ENCODE measurements around the gene S1PR5. TPM values are rescaled to one million over a fixed set of nuclear protein-coding genes. Genes with fewer than 3 reads are reported as not detected.
A peak's percentile ranks its signal among the peaks of the same experiment; 100 is the strongest.

The S1PR5 gene
- total and polyA plus RNA-seq, 2 experiments from 2014 or later, result 4.6 to 8.0 TPM

DNA sequence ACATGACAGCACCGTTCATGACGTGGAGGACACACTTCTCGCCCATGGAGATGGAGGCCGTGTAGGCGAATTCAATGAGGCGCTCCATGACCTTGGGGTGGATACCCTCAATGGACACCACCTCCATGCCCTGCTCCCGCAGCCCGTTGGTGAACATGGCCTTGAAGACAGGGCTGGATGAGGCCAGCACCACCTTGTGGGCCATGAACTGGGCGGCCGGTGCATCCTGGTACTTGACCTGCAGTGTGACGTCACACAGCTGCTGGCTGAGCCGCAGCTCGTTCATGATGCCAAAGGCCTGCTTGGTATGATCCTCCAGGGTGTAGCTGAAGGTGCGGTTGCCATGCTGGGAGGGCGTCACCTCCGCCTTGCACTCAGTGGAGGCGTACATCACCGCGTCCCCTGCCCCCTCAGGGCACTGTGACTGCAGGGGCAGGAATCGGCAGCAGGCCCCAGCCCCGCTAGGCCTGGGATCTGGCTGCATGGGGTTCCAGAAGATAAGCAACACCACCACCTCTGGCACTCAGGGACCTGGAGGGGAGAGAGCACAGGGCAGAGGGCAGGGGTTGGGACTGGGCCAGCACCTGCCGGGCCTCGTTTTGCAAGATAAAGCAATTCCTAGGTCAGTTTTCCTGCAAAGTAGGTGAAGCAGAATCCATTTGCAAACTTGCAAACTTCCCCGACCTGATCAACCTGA, 17.5 kb downstream of the S1PR5 start:
- Histone ChIP-seq H3K79me2 (replicated peaks; ENCODE audit: insufficient read depth) (peaks cover 74% of the 10 kb centered on the region), H3K9me2 (ENCODE audit: insufficient read depth) (no peaks in the 10 kb centered on the region), H3K4me1 (ENCODE audit: insufficient read depth) (peaks cover 28% of the 10 kb centered on the region), H3K4me2 (peak overlapping the region; percentile 75), H3F3A (replicated peaks; ENCODE audit: low read depth) (peaks cover 21% of the 10 kb centered on the region), H3K36me3 (ENCODE audit: insufficient read depth) (peaks cover 24% of the 10 kb centered on the region; the same call in 1 of the 2 replicates), H3K27ac (ENCODE audit: low read depth) (no peak overlapping the region), H2AFZ (no peak overlapping the region), H4K20me1 (replicated peaks; ENCODE audit: insufficient read depth) (no peaks in the 10 kb centered on the region; the same call in 1 of the 2 replicates), H3K4me3 (no peak overlapping the region), H3K27me3 (ENCODE audit: insufficient read depth) (peaks cover 9% of the 10 kb centered on the region; the same call in 1 of the 2 replicates)
- Mint-ChIP-seq H3K27ac (peak overlapping the region; percentile 95), H3K27me3 (ENCODE audit: insufficient read depth, low read depth, poor library complexity) (peaks cover 20% of the 10 kb centered on the region), H3K4me3 (peak overlapping the region; percentile 67), H3K9me3 (peaks cover 4% of the 10 kb centered on the region; the same call in 1 of the 3 replicates), H3K4me1 (peaks cover 25% of the 10 kb centered on the region), H3K36me3 (ENCODE audit: low read depth) (peaks cover 57% of the 10 kb centered on the region)
- no peak for TF ChIP-seq ZNF331 (CRISPR knock-in tag; IDR thresholded peaks at IDR 0.05; ENCODE audit: low read depth)
- TF ChIP-seq CREB1 (CRISPR knock-in tag; IDR thresholded peaks at IDR 0.05; ENCODE audit: low read depth), result peak; percentile 42; the same call in 1 of the 2 replicates
- peak; percentile 53 for ATAC-seq
- DNase-seq (ENCODE audit: low spot score), result peak; percentile 70

DNA sequence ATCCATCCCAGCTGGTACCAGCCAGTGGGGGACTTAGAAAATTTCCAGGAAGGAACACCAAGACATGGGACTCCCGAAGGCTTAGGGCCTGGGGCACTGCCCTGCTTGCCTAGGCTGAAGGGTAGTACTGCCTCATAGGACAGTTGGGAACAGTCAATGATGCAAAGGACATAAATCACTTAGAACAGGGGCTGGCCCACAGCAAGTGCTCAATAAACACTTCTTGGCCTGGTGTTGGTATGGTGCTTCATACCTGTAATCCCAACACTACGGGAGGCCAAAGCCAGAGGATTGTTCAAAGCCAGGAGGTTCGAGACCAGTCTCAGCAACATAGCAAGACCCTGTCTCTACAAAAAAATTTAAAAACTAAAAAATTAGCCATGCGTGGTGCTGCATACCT, 19.9 kb downstream of the S1PR5 start:
- Histone ChIP-seq H3F3A (replicated peaks; ENCODE audit: low read depth) (peaks cover 14% of the 10 kb centered on the region), H4K20me1 (replicated peaks; ENCODE audit: insufficient read depth) (no peaks in the 10 kb centered on the region; the same call in 1 of the 2 replicates), H3K27me3 (ENCODE audit: insufficient read depth) (no peaks in the 10 kb centered on the region), H3K4me2 (no peak overlapping the region), H3K4me3 (no peak overlapping the region), H3K9me2 (ENCODE audit: insufficient read depth) (no peaks in the 10 kb centered on the region), H3K4me1 (ENCODE audit: insufficient read depth) (peaks cover 25% of the 10 kb centered on the region), H2AFZ (no peak overlapping the region), H3K79me2 (replicated peaks; ENCODE audit: insufficient read depth) (peaks cover 81% of the 10 kb centered on the region), H3K27ac (ENCODE audit: low read depth) (no peak overlapping the region), H3K36me3 (ENCODE audit: insufficient read depth) (peaks cover 25% of the 10 kb centered on the region; the same call in 1 of the 2 replicates)
- H3K27ac Mint-ChIP-seq, result no peak overlapping the region
- no peak overlapping the region for H3K4me3 Mint-ChIP-seq
- no peak for DNase-seq (ENCODE audit: low spot score)
- no peaks in the 10 kb centered on the region for H3K9me3 Mint-ChIP-seq
- peaks cover 73% of the 10 kb centered on the region for H3K36me3 Mint-ChIP-seq (ENCODE audit: low read depth)
- no peak for ATAC-seq
- peaks cover 14% of the 10 kb centered on the region for H3K27me3 Mint-ChIP-seq (ENCODE audit: insufficient read depth, low read depth, poor library complexity)
- H3K4me1 Mint-ChIP-seq, result peaks cover 25% of the 10 kb centered on the region
- TF ChIP-seq ZNF114 (CRISPR knock-in tag; IDR thresholded peaks at IDR 0.05) (no peak), STAT1 (IDR thresholded peaks at IDR 0.05; ENCODE audit: unreplicated experiment) (no peak), EZH2phosphoT487 (IDR thresholded peaks at IDR 0.05; ENCODE audit: unreplicated experiment) (no peak), JUNB (IDR thresholded peaks at IDR 0.05; ENCODE audit: unreplicated experiment) (no peak), EZH2 (IDR thresholded peaks at IDR 0.05; ENCODE audit: low read depth, unreplicated experiment) (no peak), CREB1 (CRISPR knock-in tag; IDR thresholded peaks at IDR 0.05; ENCODE audit: low read depth) (no peak), POLR2AphosphoS5 (IDR thresholded peaks at IDR 0.05; ENCODE audit: low read depth) (no peak)
- TF ChIP-seq, protein P1, sequence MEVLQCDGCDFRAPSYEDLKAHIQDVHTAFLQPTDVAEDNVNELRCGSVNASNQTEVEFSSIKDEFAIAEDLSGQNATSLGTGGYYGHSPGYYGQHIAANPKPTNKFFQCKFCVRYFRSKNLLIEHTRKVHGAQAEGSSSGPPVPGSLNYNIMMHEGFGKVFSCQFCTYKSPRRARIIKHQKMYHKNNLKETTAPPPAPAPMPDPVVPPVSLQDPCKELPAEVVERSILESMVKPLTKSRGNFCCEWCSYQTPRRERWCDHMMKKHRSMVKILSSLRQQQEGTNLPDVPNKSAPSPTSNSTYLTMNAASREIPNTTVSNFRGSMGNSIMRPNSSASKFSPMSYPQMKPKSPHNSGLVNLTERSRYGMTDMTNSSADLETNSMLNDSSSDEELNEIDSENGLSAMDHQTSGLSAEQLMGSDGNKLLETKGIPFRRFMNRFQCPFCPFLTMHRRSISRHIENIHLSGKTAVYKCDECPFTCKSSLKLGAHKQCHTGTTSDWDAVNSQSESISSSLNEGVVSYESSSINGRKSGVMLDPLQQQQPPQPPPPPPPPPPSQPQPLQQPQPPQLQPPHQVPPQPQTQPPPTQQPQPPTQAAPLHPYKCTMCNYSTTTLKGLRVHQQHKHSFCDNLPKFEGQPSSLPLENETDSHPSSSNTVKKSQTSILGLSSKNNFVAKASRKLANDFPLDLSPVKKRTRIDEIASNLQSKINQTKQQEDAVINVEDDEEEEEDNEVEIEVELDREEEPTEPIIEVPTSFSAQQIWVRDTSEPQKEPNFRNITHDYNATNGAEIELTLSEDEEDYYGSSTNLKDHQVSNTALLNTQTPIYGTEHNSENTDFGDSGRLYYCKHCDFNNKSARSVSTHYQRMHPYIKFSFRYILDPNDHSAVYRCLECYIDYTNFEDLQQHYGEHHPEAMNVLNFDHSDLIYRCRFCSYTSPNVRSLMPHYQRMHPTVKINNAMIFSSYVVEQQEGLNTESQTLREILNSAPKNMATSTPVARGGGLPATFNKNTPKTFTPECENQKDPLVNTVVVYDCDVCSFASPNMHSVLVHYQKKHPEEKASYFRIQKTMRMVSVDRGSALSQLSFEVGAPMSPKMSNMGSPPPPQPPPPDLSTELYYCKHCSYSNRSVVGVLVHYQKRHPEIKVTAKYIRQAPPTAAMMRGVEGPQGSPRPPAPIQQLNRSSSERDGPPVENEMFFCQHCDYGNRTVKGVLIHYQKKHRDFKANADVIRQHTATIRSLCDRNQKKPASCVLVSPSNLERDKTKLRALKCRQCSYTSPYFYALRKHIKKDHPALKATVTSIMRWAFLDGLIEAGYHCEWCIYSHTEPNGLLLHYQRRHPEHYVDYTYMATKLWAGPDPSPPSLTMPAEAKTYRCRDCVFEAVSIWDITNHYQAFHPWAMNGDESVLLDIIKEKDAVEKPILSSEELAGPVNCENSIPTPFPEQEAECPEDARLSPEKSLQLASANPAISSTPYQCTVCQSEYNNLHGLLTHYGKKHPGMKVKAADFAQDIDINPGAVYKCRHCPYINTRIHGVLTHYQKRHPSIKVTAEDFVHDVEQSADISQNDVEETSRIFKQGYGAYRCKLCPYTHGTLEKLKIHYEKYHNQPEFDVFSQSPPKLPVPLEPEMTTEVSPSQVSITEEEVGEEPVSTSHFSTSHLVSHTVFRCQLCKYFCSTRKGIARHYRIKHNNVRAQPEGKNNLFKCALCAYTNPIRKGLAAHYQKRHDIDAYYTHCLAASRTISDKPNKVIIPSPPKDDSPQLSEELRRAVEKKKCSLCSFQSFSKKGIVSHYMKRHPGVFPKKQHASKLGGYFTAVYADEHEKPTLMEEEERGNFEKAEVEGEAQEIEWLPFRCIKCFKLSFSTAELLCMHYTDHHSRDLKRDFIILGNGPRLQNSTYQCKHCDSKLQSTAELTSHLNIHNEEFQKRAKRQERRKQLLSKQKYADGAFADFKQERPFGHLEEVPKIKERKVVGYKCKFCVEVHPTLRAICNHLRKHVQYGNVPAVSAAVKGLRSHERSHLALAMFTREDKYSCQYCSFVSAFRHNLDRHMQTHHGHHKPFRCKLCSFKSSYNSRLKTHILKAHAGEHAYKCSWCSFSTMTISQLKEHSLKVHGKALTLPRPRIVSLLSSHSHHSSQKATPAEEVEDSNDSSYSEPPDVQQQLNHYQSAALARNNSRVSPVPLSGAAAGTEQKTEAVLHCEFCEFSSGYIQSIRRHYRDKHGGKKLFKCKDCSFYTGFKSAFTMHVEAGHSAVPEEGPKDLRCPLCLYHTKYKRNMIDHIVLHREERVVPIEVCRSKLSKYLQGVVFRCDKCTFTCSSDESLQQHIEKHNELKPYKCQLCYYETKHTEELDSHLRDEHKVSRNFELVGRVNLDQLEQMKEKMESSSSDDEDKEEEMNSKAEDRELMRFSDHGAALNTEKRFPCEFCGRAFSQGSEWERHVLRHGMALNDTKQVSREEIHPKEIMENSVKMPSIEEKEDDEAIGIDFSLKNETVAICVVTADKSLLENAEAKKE (CRISPR knock-in tag; IDR thresholded peaks at IDR 0.05), result no peak
- TF ChIP-seq, protein P2, sequence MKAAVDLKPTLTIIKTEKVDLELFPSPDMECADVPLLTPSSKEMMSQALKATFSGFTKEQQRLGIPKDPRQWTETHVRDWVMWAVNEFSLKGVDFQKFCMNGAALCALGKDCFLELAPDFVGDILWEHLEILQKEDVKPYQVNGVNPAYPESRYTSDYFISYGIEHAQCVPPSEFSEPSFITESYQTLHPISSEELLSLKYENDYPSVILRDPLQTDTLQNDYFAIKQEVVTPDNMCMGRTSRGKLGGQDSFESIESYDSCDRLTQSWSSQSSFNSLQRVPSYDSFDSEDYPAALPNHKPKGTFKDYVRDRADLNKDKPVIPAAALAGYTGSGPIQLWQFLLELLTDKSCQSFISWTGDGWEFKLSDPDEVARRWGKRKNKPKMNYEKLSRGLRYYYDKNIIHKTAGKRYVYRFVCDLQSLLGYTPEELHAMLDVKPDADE (IDR thresholded peaks at IDR 0.05), result no peak
